ENCODE measurements around the gene IL1B. TPM values are rescaled to one million over a fixed set of nuclear protein-coding genes. Genes with fewer than 3 reads are reported as not detected.

The IL1B gene
- total and polyA plus RNA-seq, 12 donors = 0.14 to 10.3 (median 0.64) TPM; not detected in 1

GRCh38 chr2:112843288-112843687, 6.7 kb upstream of the IL1B start:
- no peak for TF ChIP-seq CTCF (IDR thresholded peaks at IDR 0.05)
- WGBS, 2 donors = 92 to 96% methylated on average over 2 of the region's 2 CpGs
- ATAC-seq (no peak), DNase-seq (no peak)
- Histone ChIP-seq H3K36me3 (no peaks in the 10 kb centered on the region), H3K4me3 (no peak overlapping the region), H3K9me3 (no peaks in the 10 kb centered on the region), H3K27me3 (peaks cover 0 to 36% (median 5%) of the 10 kb centered on the region in 7 donors), H3K27ac (no peak overlapping the region), H3K4me1 (peaks cover 0 to 44% (median 0%) of the 10 kb centered on the region in 9 donors)
- intact Hi-C loops (cut with DNase I) = no loop called here

- peak overlapping the region in 3 of 10 donors; percentile 33 to 71 (median 34) for H3K27ac ChIP-seq
- intact Hi-C loops (cut with DNase I) = no loop called here
- TF ChIP-seq CTCF (IDR thresholded peaks at IDR 0.05) = no peak
Observed at GRCh38 chr2:112841295-112842044, 4.9 kb upstream of the IL1B start.

GRCh38 chr2:112840068-112840445, 3.5 kb upstream of the IL1B start:
- TF ChIP-seq CTCF (IDR thresholded peaks at IDR 0.05) = no peak
- DNase-seq (no peak), ATAC-seq (no peak)
- no peak overlapping the region for H3K4me3 ChIP-seq
- H3K9me3 ChIP-seq = no peaks in the 10 kb centered on the region
- intact Hi-C loops (cut with DNase I) = no loop called here
- peaks cover 0 to 67% (median 0%) of the 10 kb centered on the region in 9 donors for H3K4me1 ChIP-seq
- WGBS, 2 donors = 100% methylated on average over 1 of the region's 1 CpG
- peaks cover 0 to 27% (median 5%) of the 10 kb centered on the region in 7 donors for H3K27me3 ChIP-seq
- H3K27ac ChIP-seq = peak overlapping the region in 1 of 10 donors; percentile 71
- H3K36me3 ChIP-seq = no peaks in the 10 kb centered on the region

More at GRCh38 chr2:112841295-112842044, 4.9 kb upstream of the IL1B start:
- Histone ChIP-seq H3K27me3 (peaks cover 0 to 31% (median 5%) of the 10 kb centered on the region in 7 donors), H3K9me3 (no peaks in the 10 kb centered on the region), H3K36me3 (no peaks in the 10 kb centered on the region), H3K4me1 (peaks cover 0 to 55% (median 0%) of the 10 kb centered on the region in 9 donors), H3K4me3 (no peak overlapping the region)
- 73 to 80% methylated on average over 5 of the region's 5 CpGs for WGBS, 2 donors
- DNase-seq = no peak
- peak in 6 of 8 donors; percentile 11 to 37 (median 31) for ATAC-seq

- Histone ChIP-seq H3K27ac (peak overlapping the region in 1 of 10 donors; percentile 71), H3K4me3 (no peak overlapping the region), H3K4me1 (peaks cover 0 to 67% (median 0%) of the 10 kb centered on the region in 9 donors), H3K9me3 (no peaks in the 10 kb centered on the region), H3K27me3 (peaks cover 0 to 27% (median 5%) of the 10 kb centered on the region in 7 donors), H3K36me3 (no peaks in the 10 kb centered on the region)
- peak in 6 of 8 donors; percentile 33 to 73 (median 54) for ATAC-seq
- no peak for DNase-seq
- intact Hi-C loops (cut with DNase I) = no loop called here
- TF ChIP-seq CTCF (IDR thresholded peaks at IDR 0.05) = no peak
- 87 to 88% methylated on average over 9 of the region's 9 CpGs for WGBS, 2 donors
Observed at GRCh38 chr2:112839407-112840067, 3.0 kb upstream of the IL1B start.
